ENCODE data around the gene KRTAP19-1. TPM values are rescaled to one million over a fixed set of nuclear protein-coding genes. Genes with fewer than 3 reads are reported as not detected.

KRTAP19-1 gene
- total and polyA plus RNA-seq, 5 donors from 2014 or later = not detected

GRCh38 chr21:30486180-30486579 is 6.0 kb upstream of the KRTAP19-1 start:
- H3K27me3 ChIP-seq (ENCODE audit: control insufficient read depth, insufficient read depth, low read length) = no peaks in the 10 kb centered on the region
- no peak overlapping the region for H3K4me3 Mint-ChIP-seq
- no peaks in the 10 kb centered on the region for H3K4me1 ChIP-seq (ENCODE audit: control insufficient read depth, insufficient read depth, low read length, poor library complexity, severe bottlenecking)
- peaks cover 0 to 18% (median under 1%) of the 10 kb centered on the region in 7 donors for H3K9me3 Mint-ChIP-seq
- no peak overlapping the region for H3K27ac Mint-ChIP-seq
- no peak overlapping the region for H3K4me3 ChIP-seq (ENCODE audit: low read depth, low read length)
- no peaks in the 10 kb centered on the region for H3K36me3 ChIP-seq (ENCODE audit: control insufficient read depth, insufficient read depth, low read length)
- H3K9me3 ChIP-seq (ENCODE audit: control insufficient read depth in 2 of 2, low read length in 2 of 2) = peaks cover 0 to 6% of the 10 kb centered on the region in 2 experiments
- H3K27ac ChIP-seq (ENCODE audit: insufficient read depth, low read length, poor library complexity, severe bottlenecking) = no peak overlapping the region
- H3K36me3 Mint-ChIP-seq = no peaks in the 10 kb centered on the region
- no peaks in the 10 kb centered on the region for H3K27me3 Mint-ChIP-seq
- ATAC-seq (ENCODE audit: low read depth in 2 of 2) = no peak
- H3K4me1 Mint-ChIP-seq = no peaks in the 10 kb centered on the region
- DNase-seq = no peak

- ATAC-seq (ENCODE audit: low read depth in 2 of 2) (no peak), DNase-seq (no peak)
- H3K27ac ChIP-seq (ENCODE audit: insufficient read depth, low read length, poor library complexity, severe bottlenecking) = no peak overlapping the region
- Mint-ChIP-seq H3K4me3 (no peak overlapping the region), H3K4me1 (no peaks in the 10 kb centered on the region), H3K36me3 (no peaks in the 10 kb centered on the region), H3K27me3 (no peaks in the 10 kb centered on the region), H3K9me3 (peaks cover 0 to 16% (median 4%) of the 10 kb centered on the region in 7 donors), H3K27ac (peak overlapping the region in 1 of 3 donors; percentile 11)
- H3K9me3 ChIP-seq (ENCODE audit: control insufficient read depth in 2 of 2, low read length in 2 of 2) = peaks cover 0 to 6% of the 10 kb centered on the region in 2 experiments
- no peaks in the 10 kb centered on the region for H3K36me3 ChIP-seq (ENCODE audit: control insufficient read depth, insufficient read depth, low read length)
- no peaks in the 10 kb centered on the region for H3K27me3 ChIP-seq (ENCODE audit: control insufficient read depth, insufficient read depth, low read length)
- H3K4me1 ChIP-seq (ENCODE audit: control insufficient read depth, insufficient read depth, low read length, poor library complexity, severe bottlenecking) = no peaks in the 10 kb centered on the region
- H3K4me3 ChIP-seq (ENCODE audit: low read depth, low read length) = no peak overlapping the region
Observed at GRCh38 chr21:30482130-30482529, 2.0 kb upstream of the KRTAP19-1 start.

- no peaks in the 10 kb centered on the region for H3K36me3 ChIP-seq (ENCODE audit: control insufficient read depth, insufficient read depth, low read length)
- ATAC-seq (ENCODE audit: low read depth in 2 of 2) (no peak), DNase-seq (no peak)
- Mint-ChIP-seq H3K27ac (no peak overlapping the region), H3K36me3 (no peaks in the 10 kb centered on the region), H3K27me3 (peaks cover 4% of the 10 kb centered on the region), H3K4me3 (no peak overlapping the region), H3K4me1 (no peaks in the 10 kb centered on the region), H3K9me3 (peaks cover 0 to 4% (median 0%) of the 10 kb centered on the region in 7 donors)
- H3K27ac ChIP-seq (ENCODE audit: insufficient read depth, low read length, poor library complexity, severe bottlenecking) = no peak overlapping the region
- H3K4me3 ChIP-seq (ENCODE audit: low read depth, low read length) = no peak overlapping the region
- no peaks in the 10 kb centered on the region for H3K9me3 ChIP-seq (ENCODE audit: control insufficient read depth in 2 of 2, low read length in 2 of 2)
- H3K4me1 ChIP-seq (ENCODE audit: control insufficient read depth, insufficient read depth, low read length, poor library complexity, severe bottlenecking) = no peaks in the 10 kb centered on the region
- H3K27me3 ChIP-seq (ENCODE audit: control insufficient read depth, insufficient read depth, low read length) = no peaks in the 10 kb centered on the region
Observed at GRCh38 chr21:30479259-30479658, 908 bp downstream of the KRTAP19-1 start.

GRCh38 chr21:30478004-30478403 is 2.2 kb downstream of the KRTAP19-1 start:
- H3K27ac Mint-ChIP-seq = no peak overlapping the region
- no peaks in the 10 kb centered on the region for H3K4me1 Mint-ChIP-seq
- no peak overlapping the region for H3K4me3 ChIP-seq (ENCODE audit: low read depth, low read length)
- H3K27me3 ChIP-seq (ENCODE audit: control insufficient read depth, insufficient read depth, low read length) = no peaks in the 10 kb centered on the region
- no peak overlapping the region for H3K27ac ChIP-seq (ENCODE audit: insufficient read depth, low read length, poor library complexity, severe bottlenecking)
- H3K4me3 Mint-ChIP-seq = no peak overlapping the region
- no peaks in the 10 kb centered on the region for H3K36me3 Mint-ChIP-seq
- H3K36me3 ChIP-seq (ENCODE audit: control insufficient read depth, insufficient read depth, low read length) = no peaks in the 10 kb centered on the region
- DNase-seq (no peak), ATAC-seq (ENCODE audit: low read depth in 2 of 2) (no peak)
- H3K9me3 Mint-ChIP-seq = peaks cover 0 to 4% (median 0%) of the 10 kb centered on the region in 7 donors
- no peaks in the 10 kb centered on the region for H3K4me1 ChIP-seq (ENCODE audit: control insufficient read depth, insufficient read depth, low read length, poor library complexity, severe bottlenecking)
- no peaks in the 10 kb centered on the region for H3K9me3 ChIP-seq (ENCODE audit: control insufficient read depth in 2 of 2, low read length in 2 of 2)
- peaks cover 4% of the 10 kb centered on the region for H3K27me3 Mint-ChIP-seq

GRCh38 chr21:30468900-30469714 is 11.1 kb downstream of the KRTAP19-1 start:
- DNase-seq (no peak), ATAC-seq (ENCODE audit: low read depth in 2 of 2) (no peak)
- Mint-ChIP-seq H3K9me3 (peaks cover 0 to 3% (median 0%) of the 10 kb centered on the region in 7 donors), H3K36me3 (no peaks in the 10 kb centered on the region), H3K27me3 (no peaks in the 10 kb centered on the region), H3K4me3 (no peak overlapping the region), H3K27ac (no peak overlapping the region), H3K4me1 (no peaks in the 10 kb centered on the region)
- H3K4me3 ChIP-seq (ENCODE audit: low read depth, low read length) = no peak overlapping the region
- no peaks in the 10 kb centered on the region for H3K9me3 ChIP-seq (ENCODE audit: control insufficient read depth in 2 of 2, low read length in 2 of 2)
- H3K27me3 ChIP-seq (ENCODE audit: control insufficient read depth, insufficient read depth, low read length) = no peaks in the 10 kb centered on the region
- H3K27ac ChIP-seq (ENCODE audit: insufficient read depth, low read length, poor library complexity, severe bottlenecking) = no peak overlapping the region
- no peaks in the 10 kb centered on the region for H3K36me3 ChIP-seq (ENCODE audit: control insufficient read depth, insufficient read depth, low read length)
- no peaks in the 10 kb centered on the region for H3K4me1 ChIP-seq (ENCODE audit: control insufficient read depth, insufficient read depth, low read length, poor library complexity, severe bottlenecking)

- Histone ChIP-seq H3K9me3 (ENCODE audit: control insufficient read depth in 2 of 2, low read length in 2 of 2) (no peaks in the 10 kb centered on the region), H3K27me3 (ENCODE audit: control insufficient read depth, insufficient read depth, low read length) (no peaks in the 10 kb centered on the region), H3K27ac (ENCODE audit: insufficient read depth, low read length, poor library complexity, severe bottlenecking) (no peak overlapping the region), H3K4me1 (ENCODE audit: control insufficient read depth, insufficient read depth, low read length, poor library complexity, severe bottlenecking) (no peaks in the 10 kb centered on the region), H3K4me3 (ENCODE audit: low read depth, low read length) (no peak overlapping the region), H3K36me3 (ENCODE audit: control insufficient read depth, insufficient read depth, low read length) (no peaks in the 10 kb centered on the region)
- ATAC-seq (ENCODE audit: low read depth in 2 of 2) = no peak
- Mint-ChIP-seq H3K4me3 (no peak overlapping the region), H3K27me3 (no peaks in the 10 kb centered on the region), H3K36me3 (no peaks in the 10 kb centered on the region), H3K9me3 (peaks cover 0 to 3% (median 0%) of the 10 kb centered on the region in 7 donors), H3K4me1 (no peaks in the 10 kb centered on the region), H3K27ac (no peak overlapping the region)
- DNase-seq = peak in 1 of 3 donors; percentile 2
Observed at GRCh38 chr21:30463713-30464112, 16.5 kb downstream of the KRTAP19-1 start.

GRCh38 chr21:30448514-30448913 is 31.7 kb downstream of the KRTAP19-1 start:
- DNase-seq (no peak), ATAC-seq (ENCODE audit: low read depth in 2 of 2) (no peak)
- Mint-ChIP-seq H3K4me1 (no peaks in the 10 kb centered on the region), H3K4me3 (no peak overlapping the region), H3K27me3 (no peaks in the 10 kb centered on the region), H3K27ac (no peak overlapping the region), H3K9me3 (peaks cover 0 to 4% (median 0%) of the 10 kb centered on the region in 7 donors), H3K36me3 (no peaks in the 10 kb centered on the region)
- Histone ChIP-seq H3K4me3 (ENCODE audit: low read depth, low read length) (no peak overlapping the region), H3K27ac (ENCODE audit: insufficient read depth, low read length, poor library complexity, severe bottlenecking) (no peak overlapping the region), H3K4me1 (ENCODE audit: control insufficient read depth, insufficient read depth, low read length, poor library complexity, severe bottlenecking) (no peaks in the 10 kb centered on the region), H3K36me3 (ENCODE audit: control insufficient read depth, insufficient read depth, low read length) (no peaks in the 10 kb centered on the region), H3K9me3 (ENCODE audit: control insufficient read depth in 2 of 2, low read length in 2 of 2) (no peaks in the 10 kb centered on the region), H3K27me3 (ENCODE audit: control insufficient read depth, insufficient read depth, low read length) (no peaks in the 10 kb centered on the region)

- peaks cover 0 to 4% (median 0%) of the 10 kb centered on the region in 7 donors for H3K9me3 Mint-ChIP-seq
- H3K4me1 Mint-ChIP-seq = no peaks in the 10 kb centered on the region
Observed at GRCh38 chr21:30447056-30447455, 33.1 kb downstream of the KRTAP19-1 start.

More at GRCh38 chr21:30447056-30447455, 33.1 kb downstream of the KRTAP19-1 start:
- Mint-ChIP-seq H3K36me3 (no peaks in the 10 kb centered on the region), H3K4me3 (no peak overlapping the region), H3K27me3 (no peaks in the 10 kb centered on the region), H3K27ac (no peak overlapping the region)
- DNase-seq (no peak), ATAC-seq (ENCODE audit: low read depth in 2 of 2) (no peak)
- H3K36me3 ChIP-seq (ENCODE audit: control insufficient read depth, insufficient read depth, low read length) = no peaks in the 10 kb centered on the region
- no peaks in the 10 kb centered on the region for H3K4me1 ChIP-seq (ENCODE audit: control insufficient read depth, insufficient read depth, low read length, poor library complexity, severe bottlenecking)
- no peaks in the 10 kb centered on the region for H3K9me3 ChIP-seq (ENCODE audit: control insufficient read depth in 2 of 2, low read length in 2 of 2)
- H3K27ac ChIP-seq (ENCODE audit: insufficient read depth, low read length, poor library complexity, severe bottlenecking) = no peak overlapping the region
- H3K27me3 ChIP-seq (ENCODE audit: control insufficient read depth, insufficient read depth, low read length) = no peaks in the 10 kb centered on the region
- no peak overlapping the region for H3K4me3 ChIP-seq (ENCODE audit: low read depth, low read length)

All from CD4-positive, CD25-positive, alpha-beta regulatory T cell (primary cell).